CD4-positive, alpha-beta T cell treated with Interleukin-12 subunit alpha and Interleukin-12 subunit beta, for 1 hour (primary cell): ENCODE results near the gene MTHFS.
"Not testable (repeated sequence)": the region's sequence is repeated elsewhere in the genome, so short reads cannot be mapped to it uniquely, and the experiment has no call there.

Experiments used
- DNase-seq: peaks from one replicate; pipeline ENCODE4 v3.0.0-alpha.2; 2020

MTHFS gene

DNA sequence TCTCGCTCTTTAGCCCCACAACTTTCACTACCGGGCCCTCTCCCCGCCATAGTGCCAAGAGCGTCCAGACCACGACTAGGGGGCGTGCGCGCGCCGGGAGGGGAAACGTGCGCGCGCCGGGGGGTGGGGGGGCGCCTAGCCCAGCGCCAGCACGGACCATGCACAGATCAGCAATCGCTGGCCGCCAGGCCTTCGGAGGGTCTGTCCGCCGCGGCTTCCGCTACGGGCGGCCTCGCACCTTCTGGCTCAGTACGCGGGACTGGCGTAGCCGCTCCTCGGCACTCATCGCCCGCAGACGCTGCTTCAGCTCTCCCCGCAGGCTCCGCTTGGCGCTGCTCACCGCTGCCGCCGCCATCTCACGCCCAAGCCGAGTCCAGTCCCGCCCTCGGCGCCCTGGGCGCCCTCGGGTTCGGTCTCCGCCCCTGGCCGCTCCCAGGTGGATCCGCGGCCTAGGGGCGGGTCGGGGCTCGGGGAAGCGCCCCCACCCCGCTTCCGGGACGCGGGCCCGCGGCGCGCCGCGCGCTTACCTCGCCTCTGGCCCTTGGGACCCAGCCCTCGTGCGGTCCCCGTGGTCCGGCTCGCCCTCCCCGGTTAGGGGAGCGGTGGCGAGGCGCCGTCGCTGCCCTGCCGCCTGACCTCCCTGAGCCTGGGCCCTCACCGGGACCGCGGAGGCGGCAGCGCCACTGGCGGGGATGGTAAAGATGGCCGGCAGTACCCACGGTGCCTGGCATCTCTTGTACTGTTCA is at the start of gene MTHFS:
TSS of gene MTHFS (minus strand) at position 381 of the 746 bp plus-strand sequence. CDS start at position 355, 26 bp downstream.
- DNase-seq, result peak; percentile 85

DNA sequence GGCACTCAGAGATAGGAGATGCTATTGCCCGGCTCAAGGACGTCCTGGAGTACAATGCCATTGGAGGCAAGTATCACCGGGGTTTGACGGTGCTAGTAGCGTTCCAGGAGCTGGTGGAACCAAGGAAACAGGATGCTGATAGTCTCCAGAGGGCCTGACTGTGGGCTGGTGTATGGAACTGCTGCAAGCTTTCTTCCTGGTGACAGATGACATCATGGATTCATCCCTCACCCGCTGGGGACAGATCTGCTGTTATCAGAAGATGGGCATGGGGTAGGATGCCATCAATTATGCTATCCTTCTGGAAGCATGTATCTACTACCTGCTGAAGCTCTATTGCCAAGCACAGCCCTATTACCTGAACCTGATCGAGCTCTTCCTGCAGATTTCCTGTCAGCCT is 47.8 kb upstream of the MTHFS start:
- no peak for DNase-seq

DNA sequence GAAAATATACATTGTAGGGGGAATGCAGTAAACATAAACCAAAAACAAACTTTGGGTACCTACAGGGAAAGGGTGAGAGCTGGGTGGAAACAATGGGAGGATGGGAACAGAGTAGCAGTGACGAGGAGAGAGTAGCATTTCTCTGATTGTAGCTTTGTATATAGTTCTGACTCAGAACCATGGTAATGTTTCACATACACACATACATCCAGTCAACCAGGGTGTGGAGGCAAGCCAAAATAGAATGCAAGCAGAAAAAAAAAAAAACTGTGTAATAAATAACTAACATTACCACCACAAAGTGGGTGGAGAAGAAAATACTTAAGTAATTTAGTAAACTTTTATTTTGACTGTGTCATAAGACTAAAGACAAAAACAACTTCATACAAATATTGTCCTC is 47.0 kb upstream of the MTHFS start:
- no peak for DNase-seq

DNA sequence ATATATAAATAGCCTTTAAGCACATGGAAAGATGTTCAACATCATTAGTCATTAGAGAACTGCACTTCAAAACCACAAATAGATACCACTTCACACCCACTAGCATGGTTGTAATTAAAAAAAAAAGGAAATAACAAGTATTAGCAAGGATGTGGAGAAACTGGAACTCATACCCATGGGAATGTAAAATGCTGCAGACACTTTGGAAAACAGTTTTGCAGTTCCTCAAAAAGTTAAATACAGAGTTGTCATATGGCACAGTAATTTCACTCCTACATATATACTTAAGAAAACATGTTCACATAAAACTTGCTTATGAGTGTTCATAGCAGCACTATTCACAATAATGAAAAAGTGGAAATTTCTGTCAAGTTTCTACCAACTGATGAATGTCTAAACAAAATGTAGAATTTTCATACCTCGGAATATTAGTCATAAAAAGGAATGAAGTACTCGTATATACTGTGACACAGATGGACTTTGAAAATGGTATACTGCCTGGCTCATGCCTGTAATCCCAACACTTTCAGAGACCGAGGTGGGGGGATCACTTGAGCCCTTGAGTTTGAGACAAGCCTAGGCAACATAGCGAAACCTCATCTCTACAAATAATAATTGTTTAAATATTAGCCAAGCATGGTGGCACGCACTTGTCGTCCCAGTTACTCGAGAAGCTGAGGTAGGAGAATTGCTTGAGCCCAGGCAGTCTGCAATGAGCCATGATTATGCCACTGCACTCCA is 46.1 kb upstream of the MTHFS start:
- no peak for DNase-seq

DNA sequence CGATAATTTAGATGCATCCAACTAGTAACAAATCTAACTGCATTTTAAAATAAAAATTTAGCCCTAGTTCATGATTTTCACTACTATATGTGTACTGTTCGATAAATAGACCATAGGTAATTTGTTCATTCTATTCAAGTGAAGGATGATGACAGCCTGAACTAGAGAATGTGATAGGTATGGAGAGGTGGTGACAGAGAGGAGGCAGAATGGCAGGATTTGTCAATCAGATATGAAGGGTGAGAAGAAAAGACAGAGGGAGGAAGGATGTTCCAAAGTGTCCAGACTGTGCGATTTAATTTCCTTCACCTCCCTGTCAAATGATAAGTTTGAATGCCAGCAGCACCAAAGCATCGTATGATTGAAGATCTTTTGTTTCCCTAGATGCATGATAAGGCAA is 42.6 kb upstream of the MTHFS start:
- no peak for DNase-seq

DNA sequence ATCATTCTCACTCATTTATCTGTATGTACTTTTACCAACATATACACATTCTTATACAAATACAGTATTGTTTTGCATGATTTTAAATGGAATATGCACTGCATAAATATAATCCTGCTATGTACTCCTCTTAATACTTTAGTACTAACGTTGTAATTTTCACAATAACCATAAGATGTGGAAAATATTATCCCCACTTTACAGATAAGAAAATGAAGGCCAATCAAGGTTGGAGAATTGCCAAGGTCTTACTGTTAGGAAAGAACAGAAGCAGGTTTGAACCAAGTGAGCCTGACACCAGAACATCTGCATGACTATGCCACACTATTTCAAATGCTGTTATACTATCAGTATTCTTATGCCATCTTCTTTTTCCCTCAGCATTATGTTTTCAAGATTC is 41.3 kb upstream of the MTHFS start:
- no peak for DNase-seq

DNA sequence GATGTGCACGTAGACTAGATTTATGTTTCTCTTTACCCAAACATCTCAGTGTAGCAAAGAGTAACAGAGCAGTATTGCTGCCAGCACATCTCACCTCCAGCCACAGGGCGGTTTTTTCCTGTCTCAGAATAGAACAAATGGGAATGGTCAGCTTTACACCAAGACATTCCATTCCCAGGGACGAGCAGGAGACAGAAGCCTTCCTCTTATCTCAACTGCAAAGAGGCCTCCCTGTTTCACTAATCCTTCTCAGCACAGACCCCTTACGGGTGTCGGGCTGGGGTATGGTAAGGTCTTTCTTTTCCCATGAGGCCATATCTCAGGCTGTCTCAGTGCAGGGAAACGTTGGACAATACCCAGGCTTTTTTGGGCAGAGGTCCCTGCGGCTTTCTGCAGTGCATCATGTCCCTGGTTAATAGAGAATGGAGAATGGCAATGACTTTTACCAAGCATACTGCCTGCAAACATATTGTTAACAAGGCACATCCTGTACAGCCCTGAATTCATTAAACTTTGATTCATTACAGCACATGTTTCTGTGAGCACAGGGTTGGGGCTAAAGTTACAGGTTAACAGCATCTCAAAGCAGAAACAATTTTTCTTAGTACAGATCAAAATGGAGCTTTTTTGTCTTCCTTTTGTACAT is 38.9 kb upstream of the MTHFS start:
- not testable (repeated sequence) for DNase-seq

DNA sequence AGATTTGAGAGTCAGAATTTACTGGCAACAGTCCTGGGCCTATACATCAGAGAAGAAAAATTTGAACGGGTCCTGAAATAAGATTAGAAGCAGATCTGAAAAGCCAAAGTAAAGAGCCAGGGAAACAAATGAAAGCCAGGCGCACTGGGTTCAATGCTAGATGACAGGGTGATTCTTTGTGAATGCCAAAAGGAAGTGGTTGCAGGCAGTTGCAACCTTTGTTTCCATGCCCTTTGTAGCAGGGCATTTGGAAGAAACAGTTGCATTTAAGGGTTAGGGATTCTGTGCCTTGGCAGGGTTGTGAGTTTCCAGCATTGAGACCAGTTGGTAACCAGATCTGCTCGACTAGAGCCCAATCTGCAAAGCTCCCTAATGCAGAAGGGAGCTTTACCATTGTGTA is 36.4 kb upstream of the MTHFS start:
- DNase-seq, result no peak

DNA sequence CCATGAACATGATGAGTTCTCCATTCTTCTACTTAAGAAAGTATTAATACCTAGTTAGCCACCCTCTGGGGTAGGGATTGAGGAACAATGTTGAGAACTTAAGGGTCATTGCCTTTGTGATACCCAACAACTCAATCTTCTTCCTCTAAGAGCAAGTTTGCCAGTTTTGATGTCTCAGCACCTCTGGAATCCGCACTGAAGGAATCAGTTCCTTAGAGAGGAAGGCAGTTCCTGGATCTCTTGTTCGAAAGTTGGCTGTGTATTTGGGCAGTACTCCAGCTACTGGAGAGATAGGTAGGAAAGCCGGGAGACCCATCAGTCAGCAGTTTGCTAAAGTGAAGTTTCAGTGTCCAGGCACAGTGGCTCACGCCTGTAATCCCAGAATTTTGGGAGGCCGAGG is 35.6 kb upstream of the MTHFS start:
- no peak for DNase-seq

DNA sequence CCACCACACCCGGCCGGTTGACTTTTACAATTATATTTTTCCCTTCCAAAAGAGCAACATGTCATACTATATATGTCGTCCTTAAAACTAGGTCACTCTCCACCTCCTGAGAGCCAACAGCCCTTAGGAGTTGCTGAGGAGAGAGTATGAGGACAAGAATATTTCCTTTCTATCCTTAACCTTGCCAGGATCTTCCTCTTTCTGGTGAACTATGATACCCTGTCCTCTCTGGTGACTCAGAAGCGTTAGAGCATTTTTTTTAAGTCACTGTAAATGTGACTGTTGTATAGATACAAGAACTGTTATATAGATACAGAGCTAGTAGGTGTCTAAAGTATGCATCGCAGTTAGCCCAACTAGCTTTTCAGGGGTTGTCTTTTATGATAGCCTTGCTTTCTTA is 33.7 kb upstream of the MTHFS start:
- DNase-seq, result no peak

DNA sequence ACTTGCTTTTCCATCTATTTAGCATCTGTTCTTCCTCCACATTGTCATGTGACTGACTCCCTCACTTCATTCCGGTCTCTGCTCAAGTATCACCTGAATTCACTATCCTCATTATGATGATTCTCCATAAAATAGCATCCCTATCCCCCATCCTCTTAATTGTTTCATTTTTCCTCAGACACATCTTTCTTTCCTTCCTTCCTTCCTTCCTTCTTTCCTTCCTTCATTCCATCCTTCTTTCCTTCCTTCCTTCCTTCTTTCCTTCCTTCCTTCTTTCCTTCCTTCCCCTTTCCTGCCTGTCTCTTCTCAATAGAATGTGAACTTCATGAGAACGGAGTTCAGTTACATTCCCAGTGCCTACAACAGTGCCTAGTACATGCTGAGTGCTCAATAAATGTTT is 32.6 kb upstream of the MTHFS start:
- no peak for DNase-seq

DNA sequence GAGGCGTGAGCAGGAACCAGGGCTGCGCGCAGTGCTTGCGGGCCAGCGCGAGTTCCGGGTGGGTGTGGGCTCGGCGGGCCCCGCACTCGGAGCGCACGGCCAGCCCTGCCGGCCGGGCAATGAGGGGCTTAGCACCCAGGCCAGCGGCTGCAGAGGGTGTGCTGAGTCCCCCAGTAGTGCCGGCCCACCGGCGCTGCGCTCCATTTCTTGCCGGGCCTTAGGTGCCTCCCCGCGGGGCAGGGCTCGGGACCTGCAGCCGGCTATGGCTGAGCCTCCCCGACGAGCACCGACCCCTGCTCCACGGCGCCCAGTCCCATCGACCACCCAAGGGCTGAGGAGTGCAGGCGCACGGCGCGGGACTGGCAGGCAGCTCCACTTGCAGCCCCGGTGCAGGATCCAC is 29.3 kb upstream of the MTHFS start:
- not testable (repeated sequence) for DNase-seq

DNA sequence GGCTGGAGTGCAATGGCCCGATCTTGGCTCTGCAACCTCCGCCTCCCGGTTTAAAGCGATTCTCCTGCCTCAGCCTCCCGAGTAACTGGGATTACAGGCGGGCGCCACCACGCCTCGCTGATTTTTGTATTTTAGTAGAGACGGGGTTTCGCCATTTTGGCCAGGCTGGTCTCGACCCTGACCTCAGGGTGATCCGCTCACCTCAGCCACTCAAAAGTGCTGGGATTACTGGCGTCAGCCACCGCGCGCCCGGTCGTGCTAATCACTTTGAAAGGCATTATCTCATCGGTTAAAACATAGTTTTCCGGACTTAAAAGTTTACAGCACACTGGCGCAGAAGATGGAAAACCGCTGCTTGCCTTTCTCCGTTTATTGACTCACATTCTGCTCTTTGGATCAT is 27.6 kb upstream of the MTHFS start:
- no peak for DNase-seq

DNA sequence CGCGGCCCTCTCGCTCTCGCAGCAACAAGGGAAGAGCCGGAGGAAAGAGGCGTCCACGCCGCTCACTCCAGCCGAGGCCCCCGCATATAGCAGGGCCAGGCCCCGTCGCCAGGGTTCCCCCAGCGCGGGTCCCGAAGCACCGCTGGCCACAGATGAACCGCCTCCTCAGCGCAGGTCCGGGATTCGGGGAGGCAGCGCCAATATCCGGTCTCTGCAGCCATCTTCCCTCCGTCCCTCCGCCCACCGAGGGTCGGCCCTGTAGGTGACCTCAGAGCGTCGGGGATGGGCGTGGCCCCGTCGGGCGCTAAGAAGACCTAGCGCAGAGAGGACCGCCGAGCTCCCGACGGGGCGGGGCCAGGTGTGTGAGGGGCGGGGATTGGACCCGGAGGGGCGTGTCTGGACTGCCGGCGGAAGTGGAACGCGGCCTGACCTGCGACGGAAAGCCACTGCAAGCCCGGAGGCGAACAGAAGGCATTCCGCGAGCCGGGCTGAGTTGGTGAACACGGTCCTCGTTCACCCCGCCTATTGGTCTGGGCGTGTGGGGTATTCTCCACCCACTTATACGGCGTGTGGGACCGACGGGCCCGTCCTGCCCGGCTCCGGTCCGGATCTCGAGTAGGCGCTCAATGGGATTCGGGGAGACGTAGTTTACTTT is 26.8 kb upstream of the MTHFS start:
- peak; percentile 99 for DNase-seq

DNA sequence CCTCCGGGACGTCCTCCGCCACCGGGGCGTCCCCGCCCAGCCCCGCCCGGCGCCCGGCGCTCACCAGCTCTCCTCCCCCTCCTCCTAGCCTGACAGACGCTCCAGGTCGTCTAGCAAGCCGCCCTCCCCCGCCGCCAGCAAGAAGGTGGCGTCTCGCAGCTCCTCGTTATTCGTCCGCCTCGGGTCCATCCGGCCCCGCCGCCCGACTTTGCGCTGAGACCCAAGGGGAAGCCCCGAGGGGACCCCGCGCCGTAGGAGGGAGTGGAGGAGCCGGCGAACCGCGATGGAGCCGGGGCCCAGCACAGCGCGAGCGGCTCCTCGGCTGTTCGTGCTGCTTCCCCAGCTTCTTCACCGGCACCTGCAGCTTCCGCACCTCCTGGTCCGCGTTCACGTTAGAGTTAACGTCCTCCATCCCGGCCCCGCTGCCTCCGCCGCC is 26.3 kb upstream of the MTHFS start:
- peak; percentile 76 for DNase-seq

DNA sequence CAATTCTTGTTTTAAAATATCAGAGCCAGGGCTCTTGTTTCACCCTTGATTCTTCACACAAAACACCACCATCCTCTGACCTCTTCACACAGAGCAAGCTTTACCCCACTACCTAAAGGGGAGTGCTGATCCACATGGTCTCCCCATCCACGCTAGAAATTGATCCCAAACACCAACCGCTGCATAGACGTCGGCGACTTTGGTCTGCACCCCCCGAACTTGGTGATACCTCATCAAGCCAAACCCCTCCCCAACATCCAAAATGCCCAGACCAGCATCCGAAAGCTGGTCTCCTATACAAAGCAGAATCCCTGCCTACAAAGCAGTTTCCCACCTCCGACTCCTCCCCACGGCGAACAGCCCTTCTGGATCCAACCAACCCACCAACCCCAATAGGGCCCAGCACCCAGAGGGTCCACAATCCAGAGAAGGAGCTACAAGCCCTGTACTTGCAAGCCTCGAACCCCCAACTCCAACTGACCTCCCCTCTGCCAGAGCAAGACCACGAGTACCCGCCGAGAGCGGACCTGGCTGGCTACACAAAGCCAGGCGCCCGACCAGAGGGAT is 25.8 kb upstream of the MTHFS start:
- no peak for DNase-seq

DNA sequence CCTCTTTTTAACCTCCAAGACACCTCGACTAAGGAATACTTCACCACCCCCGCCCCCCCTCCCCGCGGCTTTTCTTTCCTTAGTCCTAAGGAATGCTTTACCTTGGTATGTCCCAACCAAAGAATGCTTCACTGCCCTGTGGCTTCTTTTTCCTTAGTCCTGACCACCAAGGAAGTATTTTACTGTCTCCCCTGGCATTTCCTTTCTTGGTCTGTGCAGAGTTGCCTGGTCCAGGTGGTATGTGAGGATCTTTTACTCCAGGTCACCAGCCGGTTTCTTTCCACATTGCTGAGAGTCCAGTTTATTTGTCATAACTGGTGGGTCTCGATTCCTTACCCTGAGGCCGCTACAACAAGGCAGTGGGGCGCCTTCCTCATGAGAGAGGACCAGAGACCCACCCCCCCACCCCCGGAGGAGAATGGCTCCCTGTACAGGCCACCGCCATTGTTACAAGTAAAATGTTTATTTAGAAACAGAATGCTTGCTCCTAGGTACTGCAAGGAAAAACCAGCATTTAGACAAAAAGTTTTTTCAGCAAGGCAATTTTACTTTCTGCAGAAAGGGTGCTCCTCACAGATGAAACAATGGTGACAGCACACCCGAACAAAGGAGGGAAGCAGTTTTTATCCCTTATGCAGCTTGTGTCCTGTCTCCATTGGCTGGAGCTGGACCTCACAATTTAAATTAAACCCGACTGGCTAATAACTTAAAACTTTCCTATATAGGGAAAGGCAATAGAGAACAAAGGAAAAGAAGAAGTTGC is 23.1 kb upstream of the MTHFS start:
- DNase-seq, result no peak

DNA sequence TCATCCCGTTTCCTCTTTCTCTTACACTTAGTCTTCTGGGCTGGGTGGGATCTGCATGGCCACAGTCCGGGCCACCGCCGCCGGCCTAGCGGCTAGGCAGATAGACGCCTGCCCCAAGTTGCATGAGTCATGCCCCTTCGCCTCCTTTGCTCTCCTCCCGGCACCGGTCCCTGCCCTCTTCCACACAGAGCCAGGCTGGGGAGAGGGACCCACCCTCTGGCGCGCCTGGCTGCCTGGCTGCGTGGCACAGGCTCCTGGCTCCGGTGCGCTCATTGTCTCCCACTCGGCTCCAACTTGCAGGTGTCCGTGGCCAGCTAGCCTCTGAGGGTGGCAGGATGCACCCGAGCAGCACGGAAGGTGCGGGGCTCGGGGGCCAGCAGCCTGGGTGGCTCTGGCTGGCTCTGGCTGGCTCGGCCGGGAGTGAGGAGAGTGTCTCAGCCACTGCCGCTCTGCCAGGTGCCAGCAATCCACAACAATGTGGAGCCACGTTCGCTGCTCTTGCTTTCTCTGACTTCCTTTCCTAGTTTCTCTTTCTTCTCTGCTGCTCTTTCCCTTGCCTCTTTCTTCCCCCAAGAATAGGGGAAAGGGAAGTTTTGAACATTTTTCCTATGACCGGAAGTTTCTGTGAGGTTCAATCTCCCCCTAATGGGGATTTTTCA is 22.4 kb upstream of the MTHFS start:
- DNase-seq, result no peak

DNA sequence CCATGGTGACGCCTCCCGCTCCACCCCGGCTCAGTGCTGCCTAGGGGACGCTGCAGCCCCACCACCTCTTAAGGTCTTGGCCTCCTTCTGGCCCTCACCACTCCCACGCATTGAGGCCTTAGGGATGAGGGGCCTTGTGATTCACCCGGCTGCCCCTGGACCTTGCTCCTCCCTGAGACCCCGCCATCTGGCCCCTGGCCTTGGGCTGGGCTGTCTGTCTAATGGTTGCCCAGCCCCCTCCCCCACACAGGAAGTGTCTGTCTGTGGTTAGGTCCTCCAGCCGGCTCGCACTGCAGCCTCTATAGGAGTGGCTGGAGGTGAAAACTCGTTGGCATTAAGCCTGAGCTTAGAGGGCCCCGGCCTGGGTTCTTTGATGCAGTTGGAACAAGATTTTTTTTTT is 21.5 kb upstream of the MTHFS start:
- no peak for DNase-seq

DNA sequence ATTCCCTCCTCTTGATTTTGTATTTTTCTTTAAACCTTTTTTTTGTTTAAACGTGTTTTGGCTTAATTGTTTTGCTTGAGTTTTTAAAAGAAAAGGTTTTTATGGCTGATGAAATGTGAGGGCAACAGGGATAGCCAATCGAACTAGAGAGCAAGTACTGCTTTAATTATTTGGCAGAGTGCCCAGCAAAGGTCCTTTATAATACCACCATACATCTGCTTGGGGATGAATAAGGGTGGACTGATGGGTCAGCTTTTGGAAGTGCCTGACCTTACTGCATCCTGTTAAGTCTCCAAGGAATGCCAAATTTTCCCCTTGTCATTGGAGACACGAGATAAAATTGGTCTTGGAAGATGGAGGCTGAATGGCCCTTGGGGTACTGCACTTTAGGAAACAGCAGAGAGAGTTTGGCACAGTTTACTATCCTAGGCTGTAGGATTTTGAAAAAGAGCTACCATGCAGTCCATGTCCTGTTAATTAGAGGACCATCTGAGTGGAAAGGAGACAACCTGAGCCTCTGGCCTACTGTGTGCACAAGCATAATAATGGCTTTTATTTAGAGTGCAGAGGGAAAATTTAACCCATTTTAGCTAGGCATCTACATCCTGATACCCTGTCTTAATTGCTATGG is 19.8 kb upstream of the MTHFS start:
- no peak for DNase-seq

DNA sequence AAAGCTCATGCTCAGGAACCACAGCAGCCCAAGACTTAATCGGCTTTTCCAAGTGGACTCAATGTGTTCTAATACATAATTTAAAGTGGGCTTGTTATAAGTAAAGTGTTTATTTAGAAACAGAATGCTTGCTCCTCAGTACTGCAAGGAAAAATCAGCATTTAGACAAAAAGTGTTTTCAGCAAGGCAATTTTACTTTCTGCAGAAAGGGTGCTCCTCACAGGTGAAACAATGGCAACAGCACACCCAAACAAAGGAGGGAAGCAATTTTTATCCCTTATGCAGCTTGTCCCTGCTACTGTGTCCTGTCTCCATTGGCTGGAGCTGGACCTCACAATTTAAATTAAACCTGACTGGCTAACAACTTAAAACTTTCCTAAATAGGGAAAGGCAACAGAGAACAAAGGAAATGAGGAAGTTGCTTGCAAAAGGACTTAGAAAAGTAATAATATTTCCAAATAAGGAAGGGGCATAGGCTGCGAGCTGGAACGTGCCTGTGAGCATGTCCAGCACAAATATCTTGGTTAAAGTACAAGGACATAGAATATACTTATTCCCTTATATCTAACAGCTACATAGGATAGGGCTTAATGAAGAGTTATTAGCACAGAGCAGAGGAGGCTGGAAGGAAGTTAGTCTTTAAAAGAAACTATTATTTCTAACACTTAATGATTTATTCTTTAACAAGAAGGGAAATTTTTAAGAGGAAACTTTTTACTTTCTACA is 19.1 kb upstream of the MTHFS start:
- DNase-seq, result not testable (repeated sequence)
